Ovary (tissue), 9 donors: Measurements from ENCODE around the gene ATP4B. TPM values are rescaled to one million over a fixed set of nuclear protein-coding genes. Genes with fewer than 3 reads are reported as not detected.

Source experiments
- DNase-seq, 5 donors: peaks; one replicate each; pipeline ENCODE4 v3.0.0-alpha.2; 2019 to 2020
- H3K27ac ChIP-seq, 2 donors: fragments of 200-600 bp; one replicate each; pipeline versions ENCODE4 v1.5.1 to v1.8.0; 2019 to 2022
- H3K27me3 ChIP-seq: fragments of 200-600 bp; one replicate; pipeline ENCODE4 v1.8.0; 2022
- H3K36me3 ChIP-seq: fragments of 200-600 bp; sonication (generic); one replicate; pipeline ENCODE4 v1.5.1; 2019
- H3K4me1 ChIP-seq: one replicate; pipeline ENCODE4 v1.8.1; 2013; ENCODE audit warnings: mild to moderate bottlenecking, moderate library complexity; ENCODE audit not compliant: insufficient read depth
- H3K4me3 ChIP-seq: fragments of 200-600 bp; sonication (generic); one replicate; pipeline ENCODE4 v1.5.1; 2017
- H3K9me3 ChIP-seq, 2 donors: fragments of 200-600 bp in 1 of 2; sonication (generic) in 1 of 2; one replicate each; pipeline versions ENCODE4 v1.5.1 to v1.8.1; 2013 to 2019; ENCODE audit warnings: mild to moderate bottlenecking in 1 of 2, moderate library complexity in 1 of 2
- EP300 ChIP-seq: sonication (generic); formaldehyde crosslinking; IDR thresholded peaks from one replicate; pipeline ENCODE4 v1.6.1; 2017; ENCODE audit warnings: antibody characterized with exemption
- POLR2A ChIP-seq: fragments of 450-650 bp; IDR thresholded peaks from one replicate; pipeline ENCODE4 v1.6.1; 2017; ENCODE audit warnings: antibody characterized with exemption, mild to moderate bottlenecking, moderate library complexity
- WGBS, 3 donors: extraction: QIAGEN DNeasy Blood & Tissue Kit in 1 of 3; methylation state at CpG; one replicate each; pipeline versions ENCODE4 v1.1.5 to v1.1.7; 2013 to 2017; 5-methylcytosine and 5-hydroxymethylcytosine counted together
- intact Hi-C, 4 donors: fragments of 100-400 bp; cut with DNase I; formaldehyde crosslinking; loops; one replicate each; pipeline versions ENCODE4 v1.11.0 to v1.15.1; 2022 to 2023
- polyA plus RNA-seq, 2 donors: library from polyadenylated mRNA; stranded (reverse); fragments of 200-250 nt in 1 of 2; fragments of 350-450 nt in 1 of 2; fragmentation: Illumina TruSeq in 1 of 2; extraction: RNeasy Lipid Tissue Mini Kit (QIAGEN cat#74804) in 1 of 2; gene quantifications; one replicate each; pipeline ENCODE4 v1.2.3, GENCODE V29; 2013 to 2014
- total RNA-seq, 7 donors: library from RNA; depleted of rRNA in 2 of 7; stranded (reverse); fragments of >200 nt in 2 of 7; fragmentation: NEBNext Ultra II Directional in 3 of 7; extraction: Animal tissue kit (Norgen Biotek cat#: 25700) in 3 of 7; gene quantifications; one replicate each; pipeline versions ENCODE4 v1.1.0 to v1.2.4, GENCODE V29; 2016 to 2023
- TF ChIP-seq, protein P1 (sequence below), 3 donors: fragments of 450-650 bp in 2 of 3; fragments of 200-600 bp in 1 of 3; IDR thresholded peaks; one replicate each; pipeline versions ENCODE4 v1.5.1 to v1.8.0; 2016 to 2022; ENCODE audit warnings: antibody characterized with exemption in 3 of 3, mild to moderate bottlenecking in 1 of 3
- donor health status: DM: no; HTN: no; CAD: no; lungs with moderate emphysema.
- donor health status: DM: no; HTN: no; CAD: no.
- donor health status: Bipolar disorder and iron deficiency.
- donor health status: DM: yes; HTN: yes; CAD: no.
- donor health status: DM: no; HTN: no; CAD: no.
- donor health status: DM: yes; HTN: yes; CAD: no.

Gene ATP4B
- total and polyA plus RNA-seq, 9 donors, result 0.28 TPM; not detected in 8

DNA sequence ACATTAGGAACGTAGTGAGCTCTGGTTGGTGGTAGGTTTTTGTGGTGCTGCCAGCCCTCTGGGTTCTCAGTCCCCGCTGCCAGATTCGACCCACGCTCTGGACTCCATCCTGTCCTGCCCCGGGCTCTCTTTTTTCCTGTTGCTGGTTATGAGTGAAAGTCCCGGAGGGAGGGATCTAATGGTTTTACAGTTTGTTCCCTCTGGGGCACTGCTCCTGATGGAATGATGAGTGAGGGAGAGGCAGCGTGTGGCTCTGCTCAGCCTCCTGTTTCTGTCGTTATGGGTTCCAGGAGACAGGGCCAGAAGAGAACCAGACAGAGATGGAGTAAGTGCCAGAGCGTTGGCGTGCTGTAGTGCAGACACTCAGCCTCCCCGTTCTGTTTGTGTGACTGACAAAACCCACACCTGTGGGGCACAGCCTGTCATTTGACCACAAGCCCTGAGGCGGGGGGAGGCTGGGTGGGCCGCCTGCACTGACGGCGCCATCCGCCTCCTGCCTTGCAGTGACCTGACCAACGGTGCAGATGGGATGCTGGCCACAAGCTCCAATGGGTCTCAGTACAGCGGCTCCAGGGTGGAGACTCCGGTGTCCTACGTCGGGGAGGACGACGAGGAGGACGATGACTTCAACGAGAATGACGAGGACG, 18.3 kb downstream of the ATP4B start:
- no peaks in the 10 kb centered on the region for H3K36me3 ChIP-seq
- H3K9me3 ChIP-seq, result no peaks in the 10 kb centered on the region
- TF ChIP-seq EP300, result no peak
- no peaks in the 10 kb centered on the region for H3K27me3 ChIP-seq
- WGBS, 3 donors, result 95 to 98% (median 97%) methylated on average over 27 of the region's 27 CpGs
- DNase-seq, result peak in 3 of 5 donors; percentile 2 to 23 (median 9)
- no peak overlapping the region for H3K4me3 ChIP-seq
- intact Hi-C loops, result no loop called here
- no peaks in the 10 kb centered on the region for H3K4me1 ChIP-seq
- no peak overlapping the region for H3K27ac ChIP-seq

DNA sequence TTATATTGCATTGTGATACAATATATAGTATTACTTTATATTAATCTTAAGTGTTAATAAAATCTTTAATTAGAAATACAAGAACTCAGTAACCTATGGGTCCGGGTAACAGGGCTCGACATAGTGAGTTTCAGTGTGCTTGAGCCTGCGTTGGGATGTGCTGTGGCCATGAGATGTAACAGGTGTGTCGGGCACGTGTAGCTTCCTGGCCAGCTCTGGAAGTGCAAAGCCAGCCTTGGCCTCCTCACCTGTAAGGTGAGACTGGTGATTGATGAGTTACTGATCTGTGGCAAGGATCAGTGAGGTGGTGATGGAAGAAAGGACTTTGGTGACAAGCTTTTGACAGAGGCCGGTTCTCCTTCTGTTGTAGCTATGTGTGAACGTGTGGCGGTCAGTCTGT, 19.2 kb downstream of the ATP4B start:
- TF ChIP-seq, protein P1, sequence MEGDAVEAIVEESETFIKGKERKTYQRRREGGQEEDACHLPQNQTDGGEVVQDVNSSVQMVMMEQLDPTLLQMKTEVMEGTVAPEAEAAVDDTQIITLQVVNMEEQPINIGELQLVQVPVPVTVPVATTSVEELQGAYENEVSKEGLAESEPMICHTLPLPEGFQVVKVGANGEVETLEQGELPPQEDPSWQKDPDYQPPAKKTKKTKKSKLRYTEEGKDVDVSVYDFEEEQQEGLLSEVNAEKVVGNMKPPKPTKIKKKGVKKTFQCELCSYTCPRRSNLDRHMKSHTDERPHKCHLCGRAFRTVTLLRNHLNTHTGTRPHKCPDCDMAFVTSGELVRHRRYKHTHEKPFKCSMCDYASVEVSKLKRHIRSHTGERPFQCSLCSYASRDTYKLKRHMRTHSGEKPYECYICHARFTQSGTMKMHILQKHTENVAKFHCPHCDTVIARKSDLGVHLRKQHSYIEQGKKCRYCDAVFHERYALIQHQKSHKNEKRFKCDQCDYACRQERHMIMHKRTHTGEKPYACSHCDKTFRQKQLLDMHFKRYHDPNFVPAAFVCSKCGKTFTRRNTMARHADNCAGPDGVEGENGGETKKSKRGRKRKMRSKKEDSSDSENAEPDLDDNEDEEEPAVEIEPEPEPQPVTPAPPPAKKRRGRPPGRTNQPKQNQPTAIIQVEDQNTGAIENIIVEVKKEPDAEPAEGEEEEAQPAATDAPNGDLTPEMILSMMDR (IDR thresholded peaks at IDR 0.05), result no peak
- TF ChIP-seq POLR2A, result no peak
- TF ChIP-seq EP300, result no peak
- intact Hi-C loops, result no loop called here
- WGBS, 3 donors, result 92 to 95% (median 93%) methylated on average over 8 of the region's 8 CpGs
- Histone ChIP-seq H3K27ac (no peak overlapping the region), H3K4me3 (no peak overlapping the region), H3K4me1 (no peaks in the 10 kb centered on the region), H3K27me3 (no peaks in the 10 kb centered on the region), H3K36me3 (no peaks in the 10 kb centered on the region), H3K9me3 (no peaks in the 10 kb centered on the region)
- no peak for DNase-seq

DNA sequence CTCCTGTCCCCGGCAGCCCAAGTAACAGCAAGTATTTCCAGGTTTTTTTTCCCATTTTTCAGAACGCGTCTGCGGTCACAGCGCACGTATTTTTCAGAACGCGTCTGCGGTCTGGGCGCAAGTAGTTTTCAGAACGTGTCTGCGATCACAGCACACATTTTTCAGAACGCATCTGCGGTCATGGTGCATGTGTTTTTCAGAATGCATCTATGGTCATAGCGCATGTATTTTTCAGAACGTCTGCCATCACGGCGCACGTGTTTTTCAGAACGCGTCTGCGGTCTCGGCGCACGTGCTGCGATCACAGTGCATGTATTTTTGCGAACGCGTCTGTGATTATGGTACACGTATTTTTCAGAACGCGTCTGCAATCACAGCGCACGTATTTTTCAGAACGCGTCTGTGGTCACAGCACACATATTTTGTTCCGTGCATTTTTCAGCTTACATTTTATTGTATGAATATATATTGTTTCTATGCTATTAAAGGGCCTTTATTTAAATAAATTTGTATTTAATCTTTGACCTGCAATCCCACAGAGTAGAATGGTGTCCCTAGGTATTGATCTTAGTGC, 19.7 kb downstream of the ATP4B start:
- TF ChIP-seq EP300 (no peak), POLR2A (no peak)
- TF ChIP-seq, protein P1 (IDR thresholded peaks at IDR 0.05), result no peak
- Histone ChIP-seq H3K4me3 (no peak overlapping the region), H3K27ac (no peak overlapping the region), H3K36me3 (no peaks in the 10 kb centered on the region), H3K27me3 (no peaks in the 10 kb centered on the region), H3K4me1 (no peaks in the 10 kb centered on the region), H3K9me3 (no peaks in the 10 kb centered on the region)
- WGBS, 3 donors, result 97% methylated on average over 37 of the region's 37 CpGs
- intact Hi-C loops, result no loop called here
- DNase-seq, result peak in 3 of 5 donors; percentile 3 to 14 (median 8)

DNA sequence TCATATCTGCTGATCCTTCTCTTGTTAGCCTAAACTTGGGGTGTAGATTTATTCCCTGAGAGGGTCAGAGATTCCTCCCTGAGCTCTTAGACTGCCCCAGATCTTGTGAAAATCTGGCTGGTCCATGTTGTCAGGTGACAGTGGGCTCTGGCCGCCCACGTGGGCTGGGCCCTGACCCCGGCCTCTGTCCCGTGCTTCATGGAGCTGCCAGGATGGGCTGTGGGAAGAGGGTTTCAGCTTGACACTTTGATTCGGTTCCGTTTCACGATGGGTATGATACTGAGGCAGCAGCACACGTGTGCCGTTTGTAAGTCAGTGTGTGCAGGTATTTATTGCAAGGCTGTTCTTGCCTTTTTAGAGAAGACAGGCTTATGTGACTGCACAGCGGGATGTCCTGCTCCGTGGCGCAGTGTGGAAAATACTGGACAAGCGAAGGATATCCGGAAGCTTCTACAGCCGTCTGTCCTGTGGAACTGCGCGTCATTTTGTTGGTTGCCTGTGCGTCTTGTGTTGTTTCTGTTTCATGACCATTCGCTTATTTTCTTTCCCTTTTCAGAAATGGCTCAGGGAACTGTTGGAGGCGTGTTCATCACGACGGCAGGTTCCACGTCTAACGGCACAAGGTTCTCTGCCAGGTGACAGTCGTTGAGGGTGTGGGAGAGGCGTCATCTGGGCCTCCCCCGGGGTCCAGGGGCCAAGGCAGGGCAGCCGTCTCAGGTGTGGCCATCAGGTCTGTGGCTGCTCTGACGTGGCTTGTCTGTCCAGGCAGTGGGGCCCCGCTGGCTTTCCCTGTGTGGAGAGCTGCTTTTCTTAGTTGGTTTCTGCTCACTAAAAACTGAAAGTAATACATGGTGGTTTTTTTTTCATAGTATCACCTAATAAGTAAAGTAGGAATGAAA, 20.5 kb downstream of the ATP4B start:
- no peak overlapping the region for H3K27ac ChIP-seq
- no peak overlapping the region for H3K4me3 ChIP-seq
- H3K9me3 ChIP-seq, result no peaks in the 10 kb centered on the region
- TF ChIP-seq, protein P1 (IDR thresholded peaks at IDR 0.05), result no peak
- no peak for TF ChIP-seq EP300
- TF ChIP-seq POLR2A, result no peak
- intact Hi-C loops, result no loop called here
- no peaks in the 10 kb centered on the region for H3K27me3 ChIP-seq
- WGBS, 3 donors, result 91 to 92% (median 92%) methylated on average over 30 of the region's 30 CpGs
- no peaks in the 10 kb centered on the region for H3K36me3 ChIP-seq
- H3K4me1 ChIP-seq, result no peaks in the 10 kb centered on the region
- DNase-seq, result peak in 2 of 5 donors; percentile 5 to 13
